ENCODE measurements around the gene DENND5A. TPM values are rescaled to one million over a fixed set of nuclear protein-coding genes. Genes with fewer than 3 reads are reported as not detected.
A peak's percentile ranks its signal among the peaks of the same experiment; 100 is the strongest.

Gene DENND5A
- total and polyA plus RNA-seq, 10 donors: 20.8 to 157 (median 110) TPM

GRCh38 chr11:9096427-9096826 is 168.7 kb downstream of the DENND5A start:
- H3K4me1 ChIP-seq: peaks cover 0 to 7% (median 2%) of the 10 kb centered on the region in 6 donors
- H3K27me3 ChIP-seq (replicated peaks in 1 of 7): peaks cover 0 to 42% (median 13%) of the 10 kb centered on the region in 7 donors
- no peaks in the 10 kb centered on the region for H3K36me3 ChIP-seq
- no peak for DNase-seq
- TF ChIP-seq POLR2AphosphoS5 (IDR thresholded peaks at IDR 0.05) (no peak), CTCF (IDR thresholded peaks at IDR 0.05 in 8 of 11, conservative IDR thresholded peaks at IDR 0.05 in 3 of 11) (no peak), POLR2A (IDR thresholded peaks at IDR 0.05) (no peak)
- no peaks in the 10 kb centered on the region for H3K9me3 ChIP-seq
- intact Hi-C loops (cut with DNase I; ENCODE audit: low total_unique reads): no loop called here
- no peak overlapping the region for H3K27ac ChIP-seq
- 88 to 99% (median 92%) methylated on average over 5 of the region's 5 CpGs for WGBS, 5 donors
- H3K4me3 ChIP-seq: no peak overlapping the region

GRCh38 chr11:9095421-9095820 is 169.7 kb downstream of the DENND5A start:
- intact Hi-C loops (cut with DNase I; ENCODE audit: low total_unique reads): no loop called here
- 80 to 89% (median 83%) methylated on average over 12 of the region's 12 CpGs for WGBS, 5 donors
- DNase-seq: no peak
- TF ChIP-seq CTCF (IDR thresholded peaks at IDR 0.05 in 8 of 11, conservative IDR thresholded peaks at IDR 0.05 in 3 of 11): peak in 1 of 11 experiments; percentile 27
- no peak for TF ChIP-seq POLR2A (IDR thresholded peaks at IDR 0.05)
- H3K27me3 ChIP-seq (replicated peaks in 1 of 7): peaks cover 0 to 52% (median 19%) of the 10 kb centered on the region in 7 donors
- no peaks in the 10 kb centered on the region for H3K9me3 ChIP-seq
- peaks cover 0 to 16% (median 9%) of the 10 kb centered on the region in 6 donors for H3K4me1 ChIP-seq
- no peaks in the 10 kb centered on the region for H3K36me3 ChIP-seq
- H3K4me3 ChIP-seq: no peak overlapping the region
- H3K27ac ChIP-seq: no peak overlapping the region

- H3K4me3 ChIP-seq: no peak overlapping the region
- intact Hi-C loops (cut with DNase I; ENCODE audit: low total_unique reads): no loop called here
- no peak overlapping the region for H3K27ac ChIP-seq
Observed at GRCh38 chr11:9094420-9094819, 170.7 kb downstream of the DENND5A start.

More at GRCh38 chr11:9094420-9094819, 170.7 kb downstream of the DENND5A start:
- DNase-seq: peak; percentile 47
- Histone ChIP-seq H3K9me3 (no peaks in the 10 kb centered on the region), H3K27me3 (replicated peaks in 1 of 7) (peaks cover 0 to 62% (median 19%) of the 10 kb centered on the region in 7 donors), H3K4me1 (peaks cover 0 to 16% (median 11%) of the 10 kb centered on the region in 6 donors), H3K36me3 (no peaks in the 10 kb centered on the region)
- TF ChIP-seq CTCF (IDR thresholded peaks at IDR 0.05 in 8 of 11, conservative IDR thresholded peaks at IDR 0.05 in 3 of 11): no peak
- no peak for TF ChIP-seq POLR2A (IDR thresholded peaks at IDR 0.05)
- no peak for TF ChIP-seq POLR2AphosphoS5 (IDR thresholded peaks at IDR 0.05)
- WGBS, 5 donors: 74 to 97% (median 92%) methylated on average over 4 to 8 of the region's 8 CpGs
